GM18520 (cell line): Measurements from ENCODE around the gene DNAH2.
A peak's percentile ranks its signal among the peaks of the same experiment; 100 is the strongest.

Experiments
- ATAC-seq: cut with Tn5 transposase; IDR thresholded peaks from one replicate; pipeline ENCODE4 v1.9.1; 2021; ENCODE audit not compliant: unreplicated experiment

The DNAH2 gene

DNA sequence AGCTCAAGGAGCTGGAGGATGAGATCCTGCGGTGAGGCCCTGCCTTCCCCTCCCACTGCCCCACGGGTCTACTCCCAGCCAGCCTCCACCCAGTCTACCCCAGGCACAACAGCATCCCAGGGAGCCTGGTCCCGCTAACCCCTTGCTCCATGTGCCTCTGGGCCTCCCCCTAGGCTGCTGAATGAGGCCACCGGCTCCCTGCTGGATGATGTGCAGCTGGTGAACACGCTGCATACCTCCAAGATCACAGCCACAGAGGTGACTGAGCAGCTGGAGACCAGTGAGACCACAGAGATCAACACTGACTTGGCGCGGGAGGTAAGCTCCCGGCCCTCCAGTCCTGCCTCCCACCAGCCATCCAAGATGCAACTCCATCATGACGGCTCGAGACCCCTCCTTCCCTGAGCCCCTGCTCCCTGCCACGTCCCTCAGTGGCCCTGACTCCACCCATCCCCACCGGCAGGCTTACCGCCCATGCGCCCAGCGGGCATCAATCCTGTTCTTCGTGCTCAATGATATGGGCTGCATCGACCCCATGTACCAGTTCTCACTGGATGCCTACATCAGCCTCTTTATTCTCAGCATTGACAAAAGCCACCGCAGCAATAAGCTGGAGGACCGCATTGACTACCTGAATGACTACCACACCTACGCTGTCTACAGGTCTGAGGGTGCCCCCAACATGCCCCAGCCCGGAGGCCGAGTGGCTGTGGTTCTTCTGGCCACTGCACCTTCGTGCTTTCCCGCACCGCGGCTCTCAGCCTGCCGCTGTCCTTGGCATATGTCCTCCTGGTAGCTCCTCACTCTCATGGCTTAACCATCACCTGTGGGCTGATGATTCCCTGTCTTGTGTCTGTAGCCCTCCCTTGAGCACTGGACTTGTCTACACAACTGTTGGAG is 101.5 kb downstream of the DNAH2 start:
- ATAC-seq: no peak

DNA sequence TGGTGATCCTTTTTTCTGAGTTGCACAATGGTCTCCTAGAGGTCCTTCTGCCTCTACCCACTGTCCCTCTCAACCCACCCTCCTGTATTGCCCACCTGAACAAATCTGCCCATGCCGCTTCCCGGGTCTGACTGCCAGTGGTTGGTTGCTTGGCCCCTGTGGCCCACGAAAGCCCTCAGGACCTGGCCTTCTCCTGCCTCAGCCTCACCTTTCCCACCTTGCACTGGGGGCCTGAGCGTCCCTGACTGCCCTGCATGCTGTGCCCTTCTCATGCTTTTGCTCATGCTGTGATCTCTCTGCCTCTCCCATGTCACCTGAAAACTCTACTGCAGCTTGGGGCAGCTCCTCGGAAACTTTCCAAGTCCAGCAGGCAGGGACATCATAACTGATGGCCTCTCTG is 102.7 kb downstream of the DNAH2 start:
- ATAC-seq: no peak

DNA sequence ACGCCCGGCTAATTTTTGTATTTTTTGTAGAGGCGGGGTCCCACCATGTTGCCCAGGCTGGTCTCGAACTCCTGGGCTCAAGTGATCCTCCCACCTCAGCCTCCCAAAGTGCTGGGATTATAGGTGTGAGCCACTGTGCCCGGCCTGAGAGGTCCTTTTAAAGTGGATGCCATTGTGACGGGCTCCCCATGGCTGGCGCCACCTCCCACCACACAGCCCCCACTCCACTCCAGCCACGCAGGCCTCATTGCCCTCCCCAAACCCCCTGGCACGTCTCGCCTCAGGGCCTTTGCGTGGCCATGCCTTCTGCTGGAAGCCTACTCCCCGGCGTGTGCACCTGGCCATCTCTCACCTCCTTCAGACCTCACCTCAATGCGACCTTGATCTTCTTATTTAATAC is 104.6 kb downstream of the DNAH2 start:
- no peak for ATAC-seq

DNA sequence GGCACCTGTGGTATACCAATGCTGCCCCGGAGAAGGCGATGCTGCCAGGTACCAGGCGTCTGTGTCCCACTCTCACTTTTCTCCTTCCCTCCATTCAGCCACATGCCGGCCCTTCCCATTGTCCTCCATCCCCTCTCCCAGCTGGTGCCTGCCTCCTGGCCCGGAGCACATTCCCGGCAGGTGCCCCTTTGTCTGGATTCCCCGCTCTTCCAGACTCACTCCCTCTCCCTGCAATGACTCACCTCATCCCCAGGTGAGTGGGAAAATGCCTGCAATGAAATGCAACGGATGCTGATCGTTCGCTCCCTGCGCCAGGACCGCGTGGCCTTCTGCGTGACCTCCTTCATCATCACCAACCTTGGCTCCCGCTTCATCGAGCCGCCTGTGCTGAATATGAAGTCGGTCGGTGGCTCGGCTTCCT is 106.0 kb downstream of the DNAH2 start:
- ATAC-seq: no peak

DNA sequence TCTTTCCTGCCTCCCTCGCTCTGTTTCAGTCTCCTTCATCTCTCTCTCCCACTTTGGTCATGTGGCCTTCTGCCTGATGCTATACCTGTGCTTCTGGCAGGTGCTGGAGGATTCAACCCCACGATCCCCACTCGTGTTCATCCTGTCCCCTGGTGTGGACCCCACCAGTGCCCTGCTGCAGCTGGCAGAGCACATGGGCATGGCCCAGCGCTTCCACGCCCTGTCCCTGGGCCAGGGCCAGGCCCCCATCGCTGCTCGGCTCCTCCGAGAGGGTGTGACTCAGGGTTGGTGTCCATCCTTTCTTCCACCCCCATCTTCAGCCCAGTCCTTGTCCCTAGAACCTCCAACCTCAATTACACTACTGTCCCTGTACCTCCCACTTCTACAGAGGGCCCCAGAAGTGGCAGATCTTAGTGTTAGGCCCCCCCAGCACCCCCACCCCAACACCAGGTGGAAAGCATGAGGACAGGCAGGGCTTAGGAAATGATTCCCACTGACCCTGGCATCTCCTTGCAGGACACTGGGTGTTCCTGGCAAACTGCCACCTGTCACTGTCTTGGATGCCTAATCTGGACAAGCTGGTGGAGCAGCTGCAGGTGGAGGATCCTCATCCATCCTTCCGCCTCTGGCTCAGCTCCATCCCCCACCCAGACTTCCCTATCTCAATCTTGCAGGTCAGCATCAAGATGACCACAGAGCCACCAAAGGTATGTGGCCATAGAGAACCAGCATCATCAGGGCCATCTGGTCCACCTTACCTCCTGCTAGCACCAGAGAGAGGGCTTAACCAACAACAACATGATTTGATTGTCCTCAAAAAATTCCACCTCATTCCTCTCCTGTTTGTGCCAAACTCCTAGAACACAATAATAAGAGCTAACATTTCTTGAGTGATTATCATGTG is 106.7 kb downstream of the DNAH2 start:
- no peak for ATAC-seq

DNA sequence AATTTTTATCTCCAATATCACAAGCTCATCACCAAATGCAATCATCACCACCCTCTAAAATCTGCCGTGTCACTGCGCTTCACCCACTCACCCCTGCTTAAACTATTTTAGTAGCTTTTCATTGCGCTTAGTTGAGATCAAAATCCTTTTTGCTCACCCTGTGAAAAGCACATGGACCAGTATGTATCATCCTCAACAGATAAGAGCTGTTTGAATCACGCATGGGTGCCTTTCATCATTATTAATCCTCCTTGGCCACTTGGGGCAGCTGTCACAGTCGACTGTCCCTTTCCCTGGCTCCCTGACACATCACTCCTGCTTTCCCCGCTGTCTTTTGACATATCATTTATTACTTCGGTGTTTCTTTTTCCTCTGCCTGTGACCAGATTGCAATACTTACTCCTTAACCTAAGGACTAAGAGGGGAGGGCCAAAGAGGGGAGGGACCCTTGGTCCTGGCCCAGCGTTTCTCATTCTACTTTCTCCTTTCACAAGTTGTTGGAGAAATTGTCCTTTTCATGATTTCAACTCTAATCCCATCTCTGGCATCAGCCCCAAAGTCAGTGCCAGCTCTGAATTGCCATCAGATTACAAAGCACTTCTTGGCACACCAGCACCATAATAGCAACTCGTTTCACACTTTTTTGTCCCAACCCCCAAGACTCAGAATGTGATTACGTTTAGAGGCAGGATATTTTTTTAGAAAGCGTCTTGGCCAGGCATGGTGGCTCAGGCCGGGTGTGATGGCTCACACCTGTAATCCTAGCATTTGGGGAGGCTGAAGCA is 107.9 kb downstream of the DNAH2 start:
- no peak for ATAC-seq

DNA sequence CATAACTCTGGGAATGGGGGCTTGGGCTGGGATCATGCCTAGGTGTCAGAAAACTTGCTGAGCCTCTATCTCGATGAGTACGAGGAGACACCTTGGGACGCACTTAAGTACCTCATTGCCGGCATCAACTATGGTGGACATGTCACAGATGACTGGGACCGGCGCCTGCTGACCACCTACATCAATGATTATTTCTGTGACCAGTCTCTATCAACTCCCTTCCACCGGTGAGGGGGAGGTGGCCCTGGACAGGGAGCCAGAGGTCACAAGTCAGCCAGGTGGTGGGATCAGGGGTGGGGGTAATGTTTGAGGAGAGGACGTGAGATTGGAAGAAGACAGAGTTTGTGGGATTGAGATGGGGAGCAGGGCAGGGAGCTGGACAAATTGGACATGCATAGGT is 113.1 kb downstream of the DNAH2 start:
- no peak for ATAC-seq

DNA sequence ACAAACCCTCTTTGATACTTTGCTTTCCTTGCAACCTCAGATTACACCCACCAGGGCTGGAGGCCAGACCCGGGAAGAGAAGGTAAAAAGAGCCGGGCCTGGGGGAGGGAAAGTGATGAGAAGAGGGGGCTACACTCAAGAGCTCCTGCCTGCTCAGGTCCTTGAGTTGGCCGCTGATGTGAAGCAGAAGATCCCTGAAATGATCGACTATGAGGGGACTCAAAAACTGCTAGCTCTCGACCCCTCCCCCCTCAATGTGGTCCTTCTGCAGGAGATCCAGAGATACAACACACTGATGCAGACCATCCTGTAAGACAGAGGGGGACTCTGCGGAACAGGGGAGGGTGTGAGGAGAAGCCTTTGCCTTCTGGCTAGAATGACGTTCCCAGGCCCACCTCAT is 113.7 kb downstream of the DNAH2 start:
- ATAC-seq: no peak

DNA sequence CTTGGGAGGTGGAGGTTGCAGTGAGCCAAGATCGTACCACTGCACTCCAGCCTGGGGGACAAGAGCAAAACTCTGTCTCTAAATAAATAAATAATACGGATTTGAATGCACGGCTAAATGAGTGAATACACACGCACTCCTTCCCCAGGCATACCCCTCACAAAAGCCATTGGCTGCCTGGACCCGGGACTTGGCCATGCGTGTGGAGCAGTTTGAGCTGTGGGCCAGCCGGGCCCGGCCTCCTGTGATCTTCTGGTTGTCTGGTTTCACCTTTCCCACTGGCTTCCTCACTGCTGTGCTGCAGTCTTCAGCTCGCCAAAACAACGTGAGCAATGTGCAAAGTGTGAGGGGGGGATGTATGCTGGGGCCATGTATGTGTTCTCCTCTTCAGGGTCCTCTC is 114.9 kb downstream of the DNAH2 start:
- no peak for ATAC-seq

DNA sequence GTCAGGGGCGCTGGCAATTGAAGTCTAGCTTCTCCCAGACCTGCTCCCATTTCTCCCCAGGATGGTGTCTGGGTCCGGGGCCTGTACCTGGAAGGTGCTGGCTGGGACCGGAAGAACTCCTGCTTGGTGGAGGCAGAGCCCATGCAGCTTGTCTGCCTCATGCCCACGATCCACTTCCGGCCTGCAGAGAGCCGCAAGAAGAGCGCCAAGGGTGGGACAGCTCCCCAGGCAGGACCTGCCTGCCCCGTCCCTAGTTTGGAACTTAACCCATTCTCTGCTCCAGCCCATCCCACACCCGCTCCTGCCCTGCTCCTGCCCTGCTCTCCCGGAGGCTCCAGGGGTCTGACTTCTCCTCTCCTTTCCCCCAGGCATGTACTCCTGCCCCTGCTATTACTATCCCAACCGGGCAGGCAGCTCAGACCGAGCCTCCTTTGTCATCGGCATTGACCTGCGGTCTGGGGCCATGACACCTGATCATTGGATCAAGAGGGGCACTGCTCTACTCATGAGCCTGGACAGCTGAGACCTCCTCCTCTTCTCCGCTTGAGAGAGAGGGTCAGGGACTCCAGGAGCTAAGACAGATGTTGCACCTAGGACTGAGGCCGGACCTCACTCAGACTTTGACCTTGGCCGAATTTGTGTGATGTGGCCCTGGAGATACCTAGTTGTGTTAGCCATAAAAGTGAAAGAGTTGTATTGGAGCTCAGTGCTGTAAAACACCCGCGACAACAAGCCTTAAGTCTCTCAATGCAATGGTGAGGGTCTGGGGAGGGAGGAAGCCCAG is 115.7 kb downstream of the DNAH2 start:
- no peak for ATAC-seq

DNA sequence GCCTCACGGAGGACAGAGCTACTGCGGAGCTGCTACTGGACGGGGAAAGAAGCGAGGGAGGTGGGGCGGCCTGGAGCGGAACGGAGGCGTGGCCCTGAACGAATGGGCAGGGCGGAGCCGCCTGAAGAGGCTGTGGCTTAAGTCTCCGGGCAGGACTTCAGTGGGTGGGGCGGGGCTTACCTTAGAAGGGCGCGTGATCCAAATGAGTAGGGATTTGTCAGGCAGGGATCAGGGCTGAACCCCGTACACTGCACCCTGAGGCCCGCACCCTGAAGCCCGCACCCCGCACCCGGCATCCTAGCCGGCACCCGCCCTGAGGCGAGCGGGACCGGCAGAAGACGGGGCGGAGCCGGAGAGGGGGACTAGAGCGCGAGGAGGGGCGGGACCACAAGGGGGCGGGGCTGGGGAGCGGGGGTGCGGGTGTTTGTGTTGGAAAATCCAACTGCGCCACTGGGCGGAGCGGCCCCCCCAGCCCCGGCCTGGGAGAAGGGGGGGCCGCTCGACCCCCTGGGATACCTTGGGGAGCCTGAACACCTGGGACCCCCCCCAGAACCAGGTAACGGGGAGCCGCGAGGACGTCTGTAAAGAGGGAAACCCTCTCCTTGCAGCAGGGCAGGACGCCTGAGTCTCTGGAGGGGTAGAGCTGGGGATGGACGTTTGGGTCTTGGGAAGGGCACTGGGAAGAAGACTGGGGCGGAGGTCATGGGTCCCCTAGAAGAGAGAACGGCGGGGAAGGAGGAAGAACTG is 116.4 kb downstream of the DNAH2 start, which contains the start of gene KDM6B:
TSS of gene KDM6B (plus strand) at position 423 of the 747 bp plus-strand sequence. CDS start 11,338 bp downstream, outside the sequence.
- peak; percentile 35 for ATAC-seq

DNA sequence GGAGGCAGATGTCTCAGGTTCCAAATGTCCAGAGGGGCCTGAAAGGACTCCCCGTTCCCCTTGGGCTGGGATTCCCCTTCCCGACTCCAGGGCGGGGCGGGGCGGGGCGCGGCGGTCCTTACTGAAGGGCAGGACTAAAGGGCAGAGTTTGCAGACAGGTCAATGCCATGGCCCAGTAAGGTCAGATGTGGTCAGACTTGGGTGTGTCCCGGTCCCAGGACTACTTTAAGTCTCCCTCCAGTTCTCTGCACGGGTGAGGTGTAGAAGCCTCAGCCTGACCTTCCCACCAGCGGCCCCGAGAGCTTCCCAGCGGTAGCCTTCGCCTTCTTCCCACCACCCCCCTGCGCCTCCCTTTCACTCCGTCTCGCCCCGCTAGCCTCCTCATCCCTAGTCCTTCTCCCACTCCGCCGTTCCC is 117.0 kb downstream of the DNAH2 start:
- ATAC-seq: no peak

DNA sequence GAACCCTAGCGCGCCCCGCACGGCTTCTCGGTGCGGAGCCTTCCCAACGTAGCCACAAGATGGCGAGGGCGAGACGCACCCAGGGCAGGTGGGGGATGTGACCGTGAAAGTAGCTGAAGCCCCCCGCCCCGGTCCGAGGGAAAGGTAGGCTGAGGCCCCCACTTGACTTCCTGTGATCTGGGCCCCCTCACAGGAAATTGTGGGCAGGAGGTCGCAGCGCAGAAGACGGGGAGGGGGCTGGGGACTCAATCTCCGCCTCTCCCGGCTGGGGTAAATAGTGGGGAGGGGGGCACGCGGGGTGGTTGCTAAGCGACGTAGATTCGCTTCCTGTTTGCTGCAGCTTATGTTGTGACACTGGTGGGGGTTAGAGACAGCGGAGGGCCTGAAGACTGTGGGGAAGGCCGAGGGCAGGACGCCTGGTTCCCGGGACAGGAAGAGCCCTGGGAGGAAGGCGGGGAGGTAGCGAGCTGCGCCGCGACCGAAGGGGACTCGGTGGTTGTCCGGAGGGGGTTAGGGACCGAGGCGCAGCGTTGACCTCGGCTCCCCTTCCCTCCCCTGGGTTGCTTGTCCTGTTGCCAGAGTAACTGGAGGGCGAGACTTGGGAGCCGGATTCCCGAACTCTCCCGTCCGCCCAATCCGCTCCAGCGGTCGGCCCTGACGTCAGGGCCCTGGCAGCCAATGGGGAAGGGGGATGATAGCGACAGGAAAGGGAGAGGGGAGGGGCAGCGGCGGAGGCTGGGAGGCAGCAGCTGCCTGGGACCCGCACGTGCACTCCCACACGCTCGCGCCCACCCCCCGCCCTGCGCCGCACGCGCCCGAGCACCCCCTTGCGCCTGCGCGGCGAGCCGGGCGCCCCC is 117.6 kb downstream of the DNAH2 start:
- ATAC-seq: peak; percentile 38

DNA sequence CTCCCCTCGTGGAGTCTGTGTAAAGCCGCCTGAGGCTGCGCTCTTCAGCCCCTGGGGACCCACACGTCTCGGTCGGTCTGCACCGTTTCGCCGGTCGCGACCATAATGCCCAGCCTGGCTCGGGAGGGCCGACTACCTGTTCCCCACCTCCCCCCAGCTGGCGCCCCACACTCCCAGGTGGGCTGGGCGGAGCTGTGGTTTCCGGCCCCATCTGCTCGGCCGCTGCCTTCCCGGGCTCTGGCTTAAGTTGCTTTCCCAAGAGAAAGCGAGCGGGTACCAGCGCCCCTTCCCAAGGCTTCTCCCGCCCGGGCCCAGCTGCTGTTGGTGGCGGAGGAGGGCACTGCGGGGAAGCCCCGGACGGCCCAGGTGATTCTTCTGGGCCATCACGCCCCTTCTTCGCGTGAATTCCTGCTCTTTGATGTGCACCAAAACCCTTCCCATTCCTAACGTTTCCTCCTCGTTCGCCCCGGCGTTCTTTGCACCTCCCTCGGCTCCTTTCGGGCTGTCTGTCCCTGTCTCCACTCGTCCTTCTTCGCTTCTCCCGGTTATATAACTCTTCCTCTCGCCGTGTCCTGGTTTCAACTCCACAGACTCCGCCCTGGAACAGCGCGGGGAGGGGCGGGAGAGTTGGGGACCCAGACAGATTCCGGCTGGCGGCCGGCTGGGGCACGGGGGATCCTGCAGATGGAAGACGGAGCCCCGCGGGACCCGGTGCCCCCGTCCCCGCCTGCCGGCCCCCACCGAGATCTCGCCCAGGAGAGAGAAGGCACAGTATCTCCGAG is 118.5 kb downstream of the DNAH2 start:
- ATAC-seq: peak; percentile 18

DNA sequence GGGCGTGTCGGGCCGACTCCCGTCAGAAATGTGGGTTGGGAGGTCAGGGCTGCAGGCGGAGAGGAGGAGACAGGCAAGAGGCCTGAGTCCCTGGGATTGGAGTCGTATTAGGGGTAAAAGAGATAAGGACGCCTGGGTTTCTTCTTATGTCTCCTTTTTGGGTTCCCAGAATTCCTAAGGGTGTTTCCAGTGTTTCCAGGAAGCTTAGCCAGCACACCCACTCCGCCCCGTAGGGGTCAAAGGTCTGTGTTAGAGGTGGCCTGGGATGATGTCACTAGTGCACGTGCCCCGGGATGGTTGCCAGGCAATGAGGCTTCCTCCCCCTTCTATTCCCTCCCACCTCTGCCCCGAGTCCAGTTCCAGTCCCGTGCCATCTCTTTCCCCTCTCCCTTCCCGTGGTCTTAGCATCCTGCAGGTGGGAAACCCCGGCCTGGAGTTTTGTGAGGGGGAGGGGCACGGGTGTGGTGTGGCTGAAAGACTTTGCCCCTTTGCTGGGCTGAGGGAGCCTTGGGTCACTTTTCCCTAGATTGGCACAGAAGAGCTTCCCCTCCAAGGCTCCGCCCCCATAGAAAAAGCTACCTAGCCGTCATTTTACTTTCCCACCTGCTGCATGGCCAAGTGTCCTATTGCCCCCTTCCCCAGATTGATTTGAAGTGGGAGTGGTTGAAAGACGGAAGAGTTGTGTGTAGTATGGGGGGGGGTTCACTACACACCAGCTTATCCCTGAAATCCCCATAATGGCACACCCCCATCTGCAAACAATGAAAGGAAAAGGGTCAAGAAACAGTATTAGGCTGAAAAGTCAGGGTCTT is 119.3 kb downstream of the DNAH2 start:
- ATAC-seq: no peak

DNA sequence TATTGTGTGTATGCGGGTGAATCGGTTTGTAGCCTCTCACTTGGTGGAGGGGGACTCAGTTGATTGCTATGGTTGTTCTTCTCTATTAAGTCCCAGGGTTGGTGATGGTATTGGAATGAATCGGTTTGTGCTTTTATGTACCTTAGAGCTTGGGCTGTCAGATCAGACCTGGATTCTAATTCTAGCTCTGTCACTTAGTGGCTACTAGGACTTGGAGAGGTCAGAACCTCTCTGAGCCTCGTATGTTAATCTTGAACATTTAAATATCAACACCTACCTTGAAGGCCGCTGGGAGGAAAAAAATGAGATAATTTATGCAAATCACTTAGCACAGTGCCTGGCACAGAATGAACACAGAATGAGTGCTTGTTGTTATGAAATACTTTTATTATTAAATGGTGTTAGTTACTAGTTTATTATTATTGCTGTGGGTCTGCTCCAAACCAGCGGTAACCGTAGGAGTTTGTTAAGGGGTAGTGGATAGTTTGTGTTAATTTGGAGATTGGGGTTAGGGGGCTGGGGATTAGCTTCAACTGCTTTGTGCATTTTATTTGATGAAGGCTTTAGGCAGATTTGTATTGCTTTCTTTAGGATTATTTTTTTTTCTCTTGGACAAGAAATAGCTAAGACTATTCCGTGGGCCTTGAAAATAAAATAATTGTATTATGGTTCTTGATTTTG is 120.0 kb downstream of the DNAH2 start:
- no peak for ATAC-seq
